Central memory CD8-positive, alpha-beta T cell (primary cell): ENCODE measurements around the gene PTPRCAP.
A peak's percentile ranks its signal among the peaks of the same experiment; 100 is the strongest.

Source experiments
- ATAC-seq: fragments of 150-1000 bp; cut with Tn5 transposase; replicated peaks from 2 replicates; pipeline ENCODE4 v1.10.0; 2022; ENCODE audit warnings: mild to moderate bottlenecking, moderate FRiP score, moderate number of reproducible peaks; ENCODE audit not compliant: poor library complexity, severe bottlenecking; ENCODE audit errors: extremely low read depth
- DNase-seq, 2 donors: peaks; one replicate each; pipeline ENCODE4 v3.0.0; 2021; ENCODE audit warnings: low spot score in 2 of 2
- H3K27ac Mint-ChIP-seq: one replicate; pipeline ENCODE4 v1.8.0; 2022; ENCODE audit warnings: low read depth, mild to moderate bottlenecking, moderate library complexity, mixed read lengths
- H3K27me3 Mint-ChIP-seq: one replicate; pipeline ENCODE4 v1.8.0; 2022; ENCODE audit warnings: mixed read lengths
- H3K36me3 Mint-ChIP-seq: one replicate; pipeline ENCODE4 v1.8.0; 2022; ENCODE audit warnings: mild to moderate bottlenecking, moderate library complexity, mixed read lengths; ENCODE audit not compliant: insufficient read depth
- H3K4me1 Mint-ChIP-seq: one replicate; pipeline ENCODE4 v1.8.0; 2022; ENCODE audit warnings: mixed read lengths
- H3K4me3 Mint-ChIP-seq: one replicate; pipeline ENCODE4 v1.8.0; 2022; ENCODE audit warnings: mild to moderate bottlenecking, moderate library complexity, mixed read lengths
- H3K9me3 Mint-ChIP-seq: one replicate; pipeline ENCODE4 v1.8.0; 2022; ENCODE audit warnings: mixed read lengths

Gene PTPRCAP

DNA sequence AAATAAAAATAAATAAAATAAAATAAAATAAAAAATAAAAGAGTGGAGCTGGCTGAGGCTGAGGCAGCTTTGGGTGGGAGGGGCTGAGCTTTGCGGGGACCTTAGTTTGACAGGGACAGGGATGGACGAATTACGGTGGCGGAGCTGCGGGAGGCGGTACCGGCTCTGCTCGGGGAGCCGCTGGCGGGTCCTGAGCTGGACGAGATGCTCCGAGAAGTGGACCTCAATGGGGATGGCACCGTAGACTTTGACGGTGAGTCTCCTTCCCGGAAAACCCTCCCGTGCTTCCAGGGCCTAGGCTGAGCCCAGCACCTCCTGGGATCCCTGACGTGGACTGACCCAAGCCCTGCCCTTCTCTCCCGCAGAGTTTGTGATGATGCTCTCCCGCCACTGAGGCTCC is 20.8 kb upstream of the PTPRCAP start:
- no peaks in the 10 kb centered on the region for H3K27me3 Mint-ChIP-seq
- no peak overlapping the region for H3K27ac Mint-ChIP-seq
- DNase-seq (no peak), ATAC-seq (no peak)
- H3K9me3 Mint-ChIP-seq: no peaks in the 10 kb centered on the region
- peaks cover 5% of the 10 kb centered on the region for H3K36me3 Mint-ChIP-seq
- no peak overlapping the region for H3K4me3 Mint-ChIP-seq
- no peaks in the 10 kb centered on the region for H3K4me1 Mint-ChIP-seq

DNA sequence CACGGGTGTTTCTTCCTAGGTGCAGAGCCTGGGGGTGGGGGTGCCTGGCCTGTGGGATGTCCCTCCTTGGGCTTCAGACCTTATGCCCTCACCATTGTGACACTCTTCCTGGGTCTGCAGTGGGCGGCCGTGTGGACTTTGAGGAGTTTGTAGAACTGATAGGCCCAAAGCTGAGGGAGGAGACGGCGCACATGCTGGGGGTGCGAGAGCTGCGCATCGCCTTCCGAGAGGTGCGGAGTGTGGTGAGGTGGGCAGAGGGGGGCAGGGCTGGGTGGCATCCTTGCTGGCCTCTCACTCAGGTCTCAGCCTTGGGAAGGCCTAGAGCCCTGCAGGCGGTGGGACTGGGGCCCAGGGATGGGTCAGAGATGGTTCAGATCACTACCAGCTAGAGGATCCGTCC is 20.0 kb upstream of the PTPRCAP start:
- Mint-ChIP-seq H3K4me3 (no peak overlapping the region), H3K27ac (peak overlapping the region; percentile 32), H3K36me3 (peaks cover 5% of the 10 kb centered on the region), H3K9me3 (no peaks in the 10 kb centered on the region), H3K4me1 (no peaks in the 10 kb centered on the region), H3K27me3 (no peaks in the 10 kb centered on the region)
- ATAC-seq (no peak), DNase-seq (no peak)

DNA sequence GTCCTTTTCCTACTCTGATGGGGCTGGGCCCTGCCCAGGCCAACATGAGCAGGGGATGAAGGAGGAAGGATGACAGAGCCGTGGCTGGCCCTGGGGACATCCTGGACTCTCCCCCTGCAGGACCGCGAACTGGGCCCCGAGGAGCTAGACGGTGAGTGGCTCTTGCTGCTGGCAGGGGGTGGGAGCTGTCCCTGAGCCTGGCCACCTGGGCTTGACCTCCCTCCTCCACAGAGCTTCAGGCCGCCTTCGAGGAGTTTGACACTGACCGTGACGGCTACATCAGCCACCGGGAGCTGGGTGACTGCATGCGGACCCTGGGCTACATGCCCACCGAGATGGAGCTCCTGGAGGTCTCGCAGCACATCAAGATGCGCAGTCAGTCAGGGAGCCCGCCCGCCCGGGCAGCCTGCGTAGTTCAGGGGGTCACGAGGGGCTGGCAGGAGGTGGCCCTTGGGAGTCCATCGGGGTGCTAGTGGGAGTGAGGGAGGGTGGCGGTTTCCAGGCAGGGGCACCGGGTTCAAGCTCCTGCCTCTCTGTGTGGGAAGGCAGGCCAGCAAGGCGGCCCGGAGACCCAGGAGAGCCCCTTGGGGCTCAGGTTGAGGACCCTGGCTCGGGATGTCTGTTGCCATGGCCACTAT is 18.7 kb upstream of the PTPRCAP start:
- no peak overlapping the region for H3K27ac Mint-ChIP-seq
- H3K4me3 Mint-ChIP-seq: no peak overlapping the region
- no peaks in the 10 kb centered on the region for H3K4me1 Mint-ChIP-seq
- H3K36me3 Mint-ChIP-seq: peaks cover 5% of the 10 kb centered on the region
- no peaks in the 10 kb centered on the region for H3K9me3 Mint-ChIP-seq
- DNase-seq: no peak
- H3K27me3 Mint-ChIP-seq: no peaks in the 10 kb centered on the region
- ATAC-seq: no peak

DNA sequence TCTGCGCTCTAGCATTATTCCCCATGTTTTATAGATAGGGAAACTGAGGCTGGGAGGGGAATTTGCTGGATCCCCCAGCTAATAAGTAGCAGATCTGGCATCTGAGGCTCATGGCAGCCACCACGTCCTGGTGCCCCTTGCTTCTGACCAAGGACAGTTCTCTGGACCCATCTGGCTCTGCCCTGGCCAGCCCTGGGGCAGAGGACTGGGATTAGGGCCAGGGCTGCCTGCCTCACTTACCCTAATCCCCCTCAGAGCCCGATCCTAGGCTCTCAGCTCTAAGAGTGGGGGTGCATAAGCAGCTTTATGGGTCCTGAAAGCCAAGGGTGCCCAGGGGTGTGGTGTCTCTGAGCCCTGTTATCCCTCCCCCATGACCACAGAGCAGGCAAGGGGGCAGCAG is 17.6 kb upstream of the PTPRCAP start, which contains the start of gene CABP4:
Gene CABP4 (plus strand): TSS at position 301 of the 400 bp plus-strand sequence. CDS start 70 bp downstream, at position 371.
- Mint-ChIP-seq H3K4me1 (no peaks in the 10 kb centered on the region), H3K36me3 (peaks cover 3% of the 10 kb centered on the region), H3K4me3 (peak within 1 kb of the TSS; percentile 37), H3K9me3 (no peaks in the 10 kb centered on the region), H3K27me3 (no peaks in the 10 kb centered on the region), H3K27ac (no peak within 1 kb of the TSS)
- no peak for DNase-seq
- ATAC-seq: no peak

DNA sequence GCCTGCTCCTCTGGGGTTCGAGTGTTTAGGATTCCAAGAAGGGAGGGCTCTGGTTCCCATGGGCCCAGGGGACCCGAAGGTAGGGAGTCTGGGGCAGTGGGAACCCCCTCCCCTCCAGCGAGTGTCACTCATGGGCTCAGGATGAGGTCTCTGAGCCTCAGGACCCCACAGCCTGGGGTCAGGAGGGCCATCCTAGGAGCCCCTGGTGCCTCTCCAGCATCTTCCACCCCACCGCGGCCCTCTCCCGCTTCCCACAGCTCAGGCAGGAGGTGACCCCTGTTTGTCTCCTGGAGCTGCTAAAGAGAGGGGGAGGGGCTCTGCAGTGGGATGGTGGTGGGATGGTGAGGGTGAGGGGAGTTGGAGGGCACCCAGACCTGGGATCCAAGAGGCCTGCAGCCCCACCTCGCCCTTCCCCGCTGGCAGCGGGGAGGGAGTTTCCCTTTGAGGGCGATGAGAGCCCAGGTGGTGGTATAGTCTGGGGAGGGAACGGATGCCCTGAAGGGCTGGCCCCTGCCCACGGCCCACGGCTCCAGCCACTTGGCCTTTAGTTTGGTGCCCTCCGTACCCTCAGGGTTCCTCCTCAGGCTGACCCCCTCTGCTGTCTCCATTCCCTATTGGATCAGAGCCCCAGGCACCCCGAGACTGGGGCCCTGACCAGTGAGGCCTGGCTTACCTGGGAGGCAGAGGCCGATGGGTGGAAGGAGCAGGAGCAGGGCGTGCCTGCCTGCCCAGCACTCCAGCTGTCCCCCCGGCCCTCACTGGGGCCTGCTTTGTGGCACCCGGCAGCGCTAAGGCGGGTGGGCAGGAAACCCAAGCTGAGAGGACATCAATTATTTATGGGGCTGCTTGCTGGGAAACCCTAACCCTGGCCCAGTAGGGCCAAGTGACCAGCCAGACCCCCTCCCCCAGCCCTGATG is 16.6 kb upstream of the PTPRCAP start:
- Mint-ChIP-seq H3K4me3 (no peak overlapping the region), H3K4me1 (peaks cover 5% of the 10 kb centered on the region), H3K9me3 (no peaks in the 10 kb centered on the region), H3K27ac (no peak overlapping the region), H3K36me3 (peaks cover 2% of the 10 kb centered on the region), H3K27me3 (no peaks in the 10 kb centered on the region)
- ATAC-seq: no peak
- DNase-seq: no peak

DNA sequence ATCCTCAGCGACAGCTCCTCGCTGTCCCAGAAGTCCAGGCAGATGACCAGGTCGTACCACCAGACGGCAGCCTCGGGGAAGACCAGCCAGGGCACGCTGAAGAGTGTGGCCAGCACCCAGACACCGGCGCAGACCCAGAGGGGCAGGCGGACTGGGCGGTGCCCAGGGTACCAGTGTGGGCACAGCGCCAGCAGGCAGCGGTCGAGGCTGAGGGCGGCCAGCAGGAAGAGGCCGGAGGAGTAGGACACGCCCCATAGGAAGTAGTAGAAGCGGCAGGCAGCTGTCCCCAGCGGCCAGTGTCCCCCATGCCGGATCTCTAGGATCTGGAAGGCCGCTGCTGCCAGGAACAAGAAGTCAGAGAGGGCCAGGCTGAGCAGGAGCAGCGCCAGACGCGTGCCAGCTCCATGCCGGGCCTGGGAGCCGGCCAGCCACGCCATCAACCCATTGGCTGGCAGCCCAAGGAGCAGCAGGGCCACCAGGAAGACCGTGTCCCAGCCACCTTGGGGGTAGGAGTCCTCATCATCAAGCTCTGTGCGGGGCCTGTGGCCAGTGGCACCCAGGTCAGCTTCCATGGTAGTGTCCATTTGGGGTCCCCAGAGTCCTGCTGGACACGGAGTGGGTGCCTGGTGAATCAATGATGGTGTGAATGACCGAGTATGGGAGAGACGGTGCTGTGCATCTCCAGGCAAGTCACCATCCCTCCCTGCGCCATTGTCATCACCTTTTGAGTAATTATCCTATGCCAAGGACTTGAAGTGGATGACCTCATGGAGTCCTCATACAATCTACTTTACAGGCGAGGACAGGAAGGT is 14.9 kb upstream of the PTPRCAP start, which contains the start of gene GPR152:
Gene GPR152 (minus strand): TSS at position 589 of the 812 bp plus-strand sequence. CDS start 5 bp downstream, at position 584.
- Mint-ChIP-seq H3K4me3 (no peak within 1 kb of the TSS), H3K4me1 (peaks cover 15% of the 10 kb centered on the region), H3K36me3 (peaks cover 4% of the 10 kb centered on the region), H3K27ac (no peak within 1 kb of the TSS), H3K9me3 (no peaks in the 10 kb centered on the region), H3K27me3 (no peaks in the 10 kb centered on the region)
- ATAC-seq (no peak), DNase-seq (no peak)

DNA sequence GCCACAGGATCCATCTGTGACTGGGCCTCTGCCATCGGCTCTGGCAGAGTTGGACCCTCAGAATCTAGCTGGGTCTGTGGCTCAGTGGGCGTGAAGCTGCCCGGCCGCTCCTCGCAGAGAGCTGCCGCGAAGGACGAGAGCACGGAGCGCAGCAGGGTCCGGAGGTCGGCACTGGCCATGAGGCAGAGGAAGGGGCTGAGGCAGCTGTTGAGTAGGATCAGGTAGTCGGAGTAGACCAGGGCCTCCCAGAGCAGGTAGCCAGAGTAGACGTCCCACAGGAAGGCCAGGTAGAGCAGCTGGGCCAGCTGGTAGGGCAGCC is 14.1 kb upstream of the PTPRCAP start:
- H3K27me3 Mint-ChIP-seq: no peaks in the 10 kb centered on the region
- peaks cover 17% of the 10 kb centered on the region for H3K4me1 Mint-ChIP-seq
- peaks cover 5% of the 10 kb centered on the region for H3K36me3 Mint-ChIP-seq
- H3K27ac Mint-ChIP-seq: no peak overlapping the region
- no peak for DNase-seq
- ATAC-seq: no peak
- H3K9me3 Mint-ChIP-seq: no peaks in the 10 kb centered on the region
- H3K4me3 Mint-ChIP-seq: no peak overlapping the region

DNA sequence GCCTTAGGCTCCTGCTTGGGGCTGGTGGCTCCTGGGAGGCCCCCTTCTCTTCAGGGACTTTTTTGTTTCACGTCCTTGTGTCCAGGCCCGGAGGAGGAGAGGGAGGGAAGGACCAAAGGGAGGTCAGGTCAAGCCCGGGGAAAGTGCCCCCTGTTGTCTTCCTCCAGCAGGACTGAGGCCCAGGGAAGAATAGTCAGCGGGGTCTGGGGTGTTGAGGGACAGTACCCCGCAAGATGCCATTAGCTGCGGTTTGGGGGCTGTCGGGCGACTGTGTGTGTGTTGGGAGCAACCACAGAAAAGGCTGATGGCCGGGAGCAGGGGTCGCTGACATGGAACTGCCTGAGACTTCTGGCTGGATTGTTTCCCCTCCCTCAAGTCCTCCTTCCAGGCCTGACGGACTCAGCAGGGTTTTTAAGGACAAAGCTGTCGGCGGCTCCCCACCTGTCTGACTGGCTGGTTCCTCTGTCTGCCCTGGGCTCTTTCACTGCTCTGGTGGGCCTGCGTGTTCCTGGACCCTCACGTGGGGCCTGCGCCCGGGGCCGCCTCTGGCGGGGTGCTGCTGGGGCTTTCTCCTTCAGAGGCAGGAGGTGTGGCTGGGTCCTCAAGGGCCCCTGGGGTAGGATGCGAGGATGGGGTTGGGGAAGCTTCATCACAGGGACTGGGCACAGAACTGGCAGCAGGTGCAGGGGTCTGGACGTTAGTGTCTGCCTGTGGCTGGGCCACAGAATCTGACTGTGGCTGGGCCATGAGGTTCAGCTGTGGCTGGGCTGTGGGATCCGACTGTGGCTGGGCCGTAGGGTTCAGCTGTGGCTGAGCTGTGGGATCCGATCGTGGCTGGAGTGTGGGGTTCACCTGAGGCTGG is 13.5 kb upstream of the PTPRCAP start:
- no peak for ATAC-seq
- peaks cover 22% of the 10 kb centered on the region for H3K4me1 Mint-ChIP-seq
- H3K36me3 Mint-ChIP-seq: peaks cover 10% of the 10 kb centered on the region
- no peaks in the 10 kb centered on the region for H3K27me3 Mint-ChIP-seq
- no peak overlapping the region for H3K27ac Mint-ChIP-seq
- no peaks in the 10 kb centered on the region for H3K9me3 Mint-ChIP-seq
- no peak overlapping the region for H3K4me3 Mint-ChIP-seq
- DNase-seq: no peak

DNA sequence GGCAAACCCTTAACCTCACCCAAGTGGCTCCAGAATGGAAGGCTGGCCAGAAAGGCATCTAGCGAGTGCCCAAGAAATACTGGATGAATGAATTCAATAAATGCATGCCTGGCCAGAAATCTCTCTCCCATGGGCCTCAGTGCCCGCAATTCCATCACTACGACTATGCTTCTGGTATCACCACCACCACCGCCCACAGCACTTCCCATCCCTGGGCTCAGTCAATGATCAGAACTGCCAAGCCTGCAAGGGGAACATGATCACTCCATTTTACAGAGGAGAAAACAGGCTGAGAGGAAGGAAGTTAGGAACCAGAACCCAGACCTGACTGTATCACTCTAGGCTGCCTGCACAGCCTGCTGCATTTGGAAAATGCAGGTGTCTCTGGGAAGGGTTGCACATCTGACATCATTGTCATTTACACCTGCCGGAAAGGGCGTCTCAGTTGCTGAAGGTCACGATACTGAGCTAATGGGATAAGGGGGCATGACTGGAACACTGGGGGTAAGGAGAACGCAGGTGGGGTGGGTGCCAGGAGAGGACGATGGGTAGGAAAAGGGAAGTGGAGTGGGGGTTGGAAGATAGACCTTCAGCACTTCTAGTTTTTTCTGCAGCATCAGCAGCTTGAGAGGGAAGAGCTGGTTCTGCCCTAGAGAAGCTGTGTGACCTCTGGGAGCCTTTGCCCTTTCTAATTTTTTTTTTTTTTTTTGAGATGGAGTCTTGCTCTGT is 11.8 kb upstream of the PTPRCAP start:
- Mint-ChIP-seq H3K9me3 (no peaks in the 10 kb centered on the region), H3K4me1 (peaks cover 39% of the 10 kb centered on the region), H3K36me3 (peaks cover 11% of the 10 kb centered on the region), H3K4me3 (no peak overlapping the region), H3K27ac (peak overlapping the region; percentile 61), H3K27me3 (no peaks in the 10 kb centered on the region)
- ATAC-seq (no peak), DNase-seq (no peak)

DNA sequence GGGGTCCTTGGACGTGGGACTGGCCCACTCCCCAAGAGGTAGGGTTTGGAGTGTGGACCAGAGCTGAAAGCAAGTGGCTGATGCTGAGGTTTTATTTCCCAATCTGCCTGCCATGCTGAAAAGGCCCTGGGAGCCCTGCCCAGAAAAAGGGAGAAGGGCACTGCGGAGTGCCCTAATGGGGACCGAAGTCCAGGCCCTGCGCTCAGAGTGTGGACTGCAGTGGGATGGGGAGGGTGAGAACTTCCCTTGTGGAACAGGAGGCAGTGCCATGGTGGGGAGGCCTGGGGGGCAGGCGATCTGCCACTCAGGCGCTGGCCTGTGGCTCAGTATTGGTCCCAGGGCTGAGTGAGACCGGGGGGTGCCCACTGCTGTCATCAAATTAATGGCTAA is 10.7 kb upstream of the PTPRCAP start:
- Mint-ChIP-seq H3K9me3 (no peaks in the 10 kb centered on the region), H3K27ac (peak overlapping the region; percentile 97), H3K27me3 (no peaks in the 10 kb centered on the region), H3K4me3 (no peak overlapping the region), H3K36me3 (peaks cover 16% of the 10 kb centered on the region), H3K4me1 (peaks cover 40% of the 10 kb centered on the region)
- ATAC-seq (no peak), DNase-seq (no peak)

DNA sequence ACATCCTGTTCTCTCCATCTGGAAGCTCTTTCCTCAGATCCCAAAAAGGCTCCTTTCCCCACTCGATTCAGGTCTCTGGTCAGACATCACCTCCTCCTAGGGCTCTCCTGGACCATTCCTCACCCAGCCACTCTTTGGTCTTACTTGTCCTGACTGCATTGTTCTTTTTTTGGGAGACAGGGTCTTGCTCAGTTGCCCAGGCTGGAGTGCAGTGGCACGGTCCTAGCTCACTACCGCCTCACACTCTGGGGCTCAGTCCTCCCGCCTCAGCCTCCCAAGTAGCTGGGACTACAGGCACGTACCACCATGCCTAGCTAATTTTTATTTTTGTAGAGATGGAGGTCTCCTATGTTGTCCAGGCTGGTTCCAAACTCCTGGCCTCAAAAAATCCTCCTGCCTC is 8.0 kb upstream of the PTPRCAP start:
- DNase-seq (no peak), ATAC-seq (no peak)
- Mint-ChIP-seq H3K4me3 (peak overlapping the region; percentile 77), H3K27me3 (no peaks in the 10 kb centered on the region), H3K36me3 (peaks cover 24% of the 10 kb centered on the region), H3K27ac (peak overlapping the region; percentile 97), H3K9me3 (no peaks in the 10 kb centered on the region), H3K4me1 (peaks cover 54% of the 10 kb centered on the region)
